Measurements from ENCODE around the gene IL17REL. TPM values are rescaled to one million over a fixed set of nuclear protein-coding genes. Genes with fewer than 3 reads are reported as not detected.

IL17REL gene
- total RNA-seq, 1 donor from 2014 or later, result not detected

- H3K4me1 ChIP-seq, result peaks cover 85% of the 10 kb centered on the region
- H3K9me3 ChIP-seq, result no peaks in the 10 kb centered on the region
- no peaks in the 10 kb centered on the region for H3K27me3 ChIP-seq
- H3K4me3 ChIP-seq, result peak overlapping the region; percentile 15 to 33
- peaks cover 0 to 17% of the 10 kb centered on the region in 2 donors for H3K36me3 ChIP-seq
- intact Hi-C loops (cut with DNase I), result loop anchor here (5.0 kb wide), 1 partner anchor 225 kb away; no protein-coding TSS in a partner anchor
- DNase-seq (ENCODE audit: extremely low spot score in 2 of 2), result peak in 1 of 2 donors; percentile 89
- TF ChIP-seq POLR2A (IDR thresholded peaks at IDR 0.05), result no peak
- TF ChIP-seq, protein P1, sequence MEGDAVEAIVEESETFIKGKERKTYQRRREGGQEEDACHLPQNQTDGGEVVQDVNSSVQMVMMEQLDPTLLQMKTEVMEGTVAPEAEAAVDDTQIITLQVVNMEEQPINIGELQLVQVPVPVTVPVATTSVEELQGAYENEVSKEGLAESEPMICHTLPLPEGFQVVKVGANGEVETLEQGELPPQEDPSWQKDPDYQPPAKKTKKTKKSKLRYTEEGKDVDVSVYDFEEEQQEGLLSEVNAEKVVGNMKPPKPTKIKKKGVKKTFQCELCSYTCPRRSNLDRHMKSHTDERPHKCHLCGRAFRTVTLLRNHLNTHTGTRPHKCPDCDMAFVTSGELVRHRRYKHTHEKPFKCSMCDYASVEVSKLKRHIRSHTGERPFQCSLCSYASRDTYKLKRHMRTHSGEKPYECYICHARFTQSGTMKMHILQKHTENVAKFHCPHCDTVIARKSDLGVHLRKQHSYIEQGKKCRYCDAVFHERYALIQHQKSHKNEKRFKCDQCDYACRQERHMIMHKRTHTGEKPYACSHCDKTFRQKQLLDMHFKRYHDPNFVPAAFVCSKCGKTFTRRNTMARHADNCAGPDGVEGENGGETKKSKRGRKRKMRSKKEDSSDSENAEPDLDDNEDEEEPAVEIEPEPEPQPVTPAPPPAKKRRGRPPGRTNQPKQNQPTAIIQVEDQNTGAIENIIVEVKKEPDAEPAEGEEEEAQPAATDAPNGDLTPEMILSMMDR (IDR thresholded peaks at IDR 0.05), result no peak
- peak in 1 of 2 donors; percentile 49 for TF ChIP-seq POLR2AphosphoS5 (IDR thresholded peaks at IDR 0.05; ENCODE audit: insufficient read depth in 1 of 2, low read depth in 1 of 2)
- peak overlapping the region; percentile 89 for H3K27ac ChIP-seq
Measured at GRCh38 chr22:49967706-49968208, 44.8 kb downstream of the IL17REL start.

DNA sequence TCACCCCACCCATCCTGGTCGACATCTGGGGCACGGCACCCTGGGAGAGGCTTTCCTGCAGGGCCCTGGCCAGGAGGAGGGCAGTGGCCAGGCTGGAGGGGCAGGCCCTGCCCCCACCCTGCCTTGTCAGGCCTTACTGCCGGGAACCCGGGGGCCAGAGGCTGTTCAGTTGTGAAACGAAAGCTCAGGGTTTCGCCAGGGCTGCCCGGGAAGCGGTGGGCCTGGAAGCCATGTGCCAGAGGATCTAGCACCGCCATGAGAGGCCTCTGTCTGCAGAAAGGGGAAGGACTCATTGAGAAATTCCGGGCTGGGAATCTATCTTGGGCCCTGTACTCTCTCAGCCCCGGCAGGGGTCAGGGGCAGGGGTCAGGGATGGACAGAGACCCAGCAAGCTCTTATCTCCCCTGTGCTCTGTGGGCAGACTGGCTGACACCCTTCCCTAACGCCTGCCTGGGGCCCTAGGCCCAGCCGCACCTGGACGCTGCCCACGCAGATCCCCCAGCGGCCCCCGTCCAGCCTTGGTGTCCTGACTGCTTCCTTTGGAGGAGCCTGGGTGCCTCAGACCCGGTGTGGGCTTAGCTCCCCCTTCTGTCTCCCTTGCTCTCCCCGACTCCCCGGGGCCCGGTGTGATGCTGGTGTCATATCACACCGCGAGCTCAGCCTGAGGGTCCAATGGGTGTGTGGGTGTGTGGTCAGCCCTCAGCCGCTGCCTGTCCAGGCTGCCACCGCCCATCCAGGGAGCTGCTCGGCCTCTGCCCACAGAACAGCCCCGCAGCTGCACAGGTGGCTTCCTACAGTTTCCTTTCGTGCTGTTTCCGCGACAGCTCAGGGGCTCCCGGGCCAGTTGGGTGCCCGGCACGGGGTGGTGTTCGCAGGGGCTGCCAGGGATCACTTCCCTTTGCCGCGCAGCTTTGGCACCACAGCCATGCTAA is 45.5 kb downstream of the IL17REL start:
- H3K27me3 ChIP-seq, result no peaks in the 10 kb centered on the region
- H3K27ac ChIP-seq, result peak overlapping the region; percentile 89
- peaks cover 0 to 20% of the 10 kb centered on the region in 2 donors for H3K36me3 ChIP-seq
- DNase-seq (ENCODE audit: extremely low spot score in 2 of 2), result peak in 1 of 2 donors; percentile 90
- peak in 1 of 2 donors; percentile 60 for TF ChIP-seq POLR2AphosphoS5 (IDR thresholded peaks at IDR 0.05; ENCODE audit: insufficient read depth in 1 of 2, low read depth in 1 of 2)
- TF ChIP-seq POLR2A (IDR thresholded peaks at IDR 0.05), result no peak
- TF ChIP-seq, protein P1 (IDR thresholded peaks at IDR 0.05), result no peak
- intact Hi-C loops (cut with DNase I), result loop anchor here (5.0 kb wide), 1 partner anchor 225 kb away; no protein-coding TSS in a partner anchor
- H3K4me3 ChIP-seq, result peak overlapping the region; percentile 15 to 33
- peaks cover 82% of the 10 kb centered on the region for H3K4me1 ChIP-seq
- H3K9me3 ChIP-seq, result no peaks in the 10 kb centered on the region

GRCh38 chr22:49966041-49966773 is 46.4 kb downstream of the IL17REL start:
- TF ChIP-seq POLR2A (IDR thresholded peaks at IDR 0.05) (no peak), POLR2AphosphoS5 (IDR thresholded peaks at IDR 0.05; ENCODE audit: insufficient read depth in 1 of 2, low read depth in 1 of 2) (no peak)
- TF ChIP-seq, protein P1 (IDR thresholded peaks at IDR 0.05), result no peak
- peaks cover 0 to 25% of the 10 kb centered on the region in 2 donors for H3K36me3 ChIP-seq
- DNase-seq (ENCODE audit: extremely low spot score in 2 of 2), result peak in 1 of 2 donors; percentile 77
- H3K4me3 ChIP-seq, result peak overlapping the region; percentile 3 to 15
- peak overlapping the region; percentile 89 for H3K27ac ChIP-seq
- intact Hi-C loops (cut with DNase I), result loop anchor here (5.0 kb wide), 1 partner anchor 226 kb away; no protein-coding TSS in a partner anchor
- no peaks in the 10 kb centered on the region for H3K27me3 ChIP-seq
- H3K9me3 ChIP-seq, result no peaks in the 10 kb centered on the region
- peaks cover 75% of the 10 kb centered on the region for H3K4me1 ChIP-seq

- H3K9me3 ChIP-seq, result no peaks in the 10 kb centered on the region
- intact Hi-C loops (cut with DNase I), result loop anchor here (5.0 kb wide), 1 partner anchor 227 kb away; no protein-coding TSS in a partner anchor
- H3K27ac ChIP-seq, result peak overlapping the region; percentile 89
- peak overlapping the region in 1 of 2 donors; percentile 100 for H3K4me3 ChIP-seq
- H3K27me3 ChIP-seq, result no peaks in the 10 kb centered on the region
- H3K4me1 ChIP-seq, result peaks cover 67% of the 10 kb centered on the region
- H3K36me3 ChIP-seq, result peaks cover 0 to 25% of the 10 kb centered on the region in 2 donors
- TF ChIP-seq, protein P1 (IDR thresholded peaks at IDR 0.05), result no peak
- no peak for TF ChIP-seq POLR2AphosphoS5 (IDR thresholded peaks at IDR 0.05; ENCODE audit: insufficient read depth in 1 of 2, low read depth in 1 of 2)
- DNase-seq (ENCODE audit: extremely low spot score in 2 of 2), result no peak
Measured at GRCh38 chr22:49965091-49966040, 47.2 kb downstream of the IL17REL start.
